Bronchial epithelial cell (primary cell): ENCODE measurements around the gene POGZ. TPM values are rescaled to one million over a fixed set of nuclear protein-coding genes. Genes with fewer than 3 reads are reported as not detected.
A peak's percentile ranks its signal among the peaks of the same experiment; 100 is the strongest.

Source experiments
- DNase-seq: peaks from one replicate; pipeline ENCODE4 v3.0.0-alpha.2; 2010; ENCODE audit warnings: low read depth
- FAIRE-seq: peaks from 2 replicates; lab custom pipeline; 2011; peaks lifted over from hg19 to GRCh38; lab: Jason Lieb, UNC
- H3K27me3 ChIP-seq: 2 replicates; pipeline ENCODE4 v1.5.1; 2011; ENCODE audit warnings: low read length; ENCODE audit not compliant: control insufficient read depth, insufficient read depth
- H3K36me3 ChIP-seq: 2 replicates; pipeline ENCODE4 v1.5.1; 2011; ENCODE audit warnings: low read length; ENCODE audit not compliant: control insufficient read depth, insufficient read depth
- H3K4me3 ChIP-seq: 2 replicates; pipeline ENCODE4 v1.5.1; 2011; ENCODE audit warnings: mild to moderate bottlenecking, low read depth, low read length, control low read depth
- CTCF ChIP-seq: IDR thresholded peaks from 2 replicates; pipeline ENCODE4 v1.5.1; 2011; ENCODE audit warnings: mild to moderate bottlenecking, moderate library complexity, low read length, control low read depth, inconsistent platforms; ENCODE audit not compliant: insufficient read depth, severe bottlenecking
- total RNA-seq: library from RNA; depleted of rRNA; stranded (reverse); fragments of >200 nt; gene quantifications from 2 replicates; pipeline ENCODE4 v1.2.1, GENCODE V29; 2014

POGZ gene
- total RNA-seq, 1 donor from 2014 or later: 6.6 TPM

- TF ChIP-seq CTCF: no peak
These were observed 87.0 kb downstream of the POGZ start, which contains the start of gene SELENBP1 for GRCh38 chr1:151372058-151372934. SELENBP1 (minus strand) TSS chr1:151372705; CDS start chr1:151372641, 64 bp downstream.

GRCh38 chr1:151371370-151372057, 87.8 kb downstream of the POGZ start:
- peak; percentile 36 for DNase-seq
- FAIRE-seq: no peak
- peaks cover 1% of the 10 kb centered on the region for H3K36me3 ChIP-seq
- TF ChIP-seq CTCF: no peak
- peak overlapping the region; percentile 41 for H3K4me3 ChIP-seq
- peaks cover 2% of the 10 kb centered on the region for H3K27me3 ChIP-seq

More at GRCh38 chr1:151372058-151372934, 87.0 kb downstream of the POGZ start, which contains the start of gene SELENBP1:
- FAIRE-seq (no peak), DNase-seq (peak; percentile 54)
- H3K4me3 ChIP-seq: peak within 1 kb of the TSS; percentile 41
- no peaks in the 10 kb centered on the region for H3K36me3 ChIP-seq
- H3K27me3 ChIP-seq: no peaks in the 10 kb centered on the region

GRCh38 chr1:151370211-151370911, 88.9 kb downstream of the POGZ start:
- Histone ChIP-seq H3K27me3 (peaks cover 4% of the 10 kb centered on the region), H3K4me3 (no peak overlapping the region), H3K36me3 (peaks cover 2% of the 10 kb centered on the region)
- DNase-seq (no peak), FAIRE-seq (no peak)
- no peak for TF ChIP-seq CTCF

GRCh38 chr1:151369621-151370048, 89.7 kb downstream of the POGZ start:
- Histone ChIP-seq H3K4me3 (no peak overlapping the region), H3K36me3 (peaks cover 2% of the 10 kb centered on the region), H3K27me3 (peaks cover 4% of the 10 kb centered on the region)
- FAIRE-seq (no peak), DNase-seq (no peak)
- TF ChIP-seq CTCF: no peak

- H3K36me3 ChIP-seq: peaks cover 2% of the 10 kb centered on the region
- H3K4me3 ChIP-seq: no peak overlapping the region
- no peak for TF ChIP-seq CTCF
- FAIRE-seq: no peak
- peaks cover 4% of the 10 kb centered on the region for H3K27me3 ChIP-seq
- DNase-seq: no peak
These were observed 90.0 kb downstream of the POGZ start for GRCh38 chr1:151369302-151369610.
